Osteocyte (in vitro differentiated cells): ENCODE results near the gene TMC3. TPM values are rescaled to one million over a fixed set of nuclear protein-coding genes. Genes with fewer than 3 reads are reported as not detected.

ENCODE experiments used
- DNase-seq: peaks from one replicate; pipeline ENCODE4 v3.0.0; 2021; ENCODE audit warnings: mixed read lengths; ENCODE audit not compliant: unreplicated experiment; ENCODE audit errors: extremely low spot score
- H3K27ac Mint-ChIP-seq: one replicate; pipeline ENCODE4 v1.8.0; 2021; ENCODE audit warnings: mild to moderate bottlenecking, mixed read lengths; ENCODE audit not compliant: unreplicated experiment
- H3K27me3 Mint-ChIP-seq: one replicate; pipeline ENCODE4 v1.8.0; 2021; ENCODE audit warnings: mixed read lengths; ENCODE audit not compliant: unreplicated experiment
- H3K36me3 Mint-ChIP-seq: one replicate; pipeline ENCODE4 v1.8.0; 2021; ENCODE audit warnings: mixed read lengths; ENCODE audit not compliant: unreplicated experiment
- H3K4me1 Mint-ChIP-seq: one replicate; pipeline ENCODE4 v1.8.0; 2021; ENCODE audit warnings: mixed read lengths; ENCODE audit not compliant: unreplicated experiment
- H3K4me3 Mint-ChIP-seq: one replicate; pipeline ENCODE4 v1.8.0; 2021; ENCODE audit warnings: mild to moderate bottlenecking, moderate library complexity, mixed read lengths; ENCODE audit not compliant: unreplicated experiment
- H3K9me3 Mint-ChIP-seq: one replicate; pipeline ENCODE4 v1.8.0; 2021; ENCODE audit warnings: mixed read lengths; ENCODE audit not compliant: unreplicated experiment
- CTCF ChIP-seq: fragments of 200-600 bp; sonication (generic); IDR thresholded peaks from 2 replicates; pipeline ENCODE4 v1.5.0; 2021; ENCODE audit warnings: antibody characterized with exemption, mild to moderate bottlenecking, moderate library complexity
- total RNA-seq: library from RNA; stranded (reverse); gene quantifications from 2 replicates; pipeline ENCODE4 v1.2.1, GENCODE V29; 2021

TMC3 gene
- total RNA-seq, 1 donor from 2014 or later = not detected

- Mint-ChIP-seq H3K4me1 (no peaks in the 10 kb centered on the region), H3K4me3 (no peak overlapping the region), H3K9me3 (no peaks in the 10 kb centered on the region), H3K27me3 (peaks cover 34% of the 10 kb centered on the region), H3K36me3 (no peaks in the 10 kb centered on the region), H3K27ac (no peak overlapping the region)
- no peak for TF ChIP-seq CTCF
- DNase-seq = no peak
Observed at GRCh38 chr15:81372575-81372974, 1.4 kb downstream of the TMC3 start.

GRCh38 chr15:81363718-81364500 lies 10.1 kb downstream of the TMC3 start:
- no peaks in the 10 kb centered on the region for H3K4me1 Mint-ChIP-seq
- H3K4me3 Mint-ChIP-seq = no peak overlapping the region
- no peaks in the 10 kb centered on the region for H3K36me3 Mint-ChIP-seq
- DNase-seq = no peak
- no peak for TF ChIP-seq CTCF
- no peaks in the 10 kb centered on the region for H3K9me3 Mint-ChIP-seq
- H3K27ac Mint-ChIP-seq = no peak overlapping the region
- H3K27me3 Mint-ChIP-seq = peaks cover 24% of the 10 kb centered on the region

GRCh38 chr15:81363276-81363675 lies 10.7 kb downstream of the TMC3 start:
- H3K27me3 Mint-ChIP-seq = peaks cover 25% of the 10 kb centered on the region
- no peak for DNase-seq
- no peaks in the 10 kb centered on the region for H3K4me1 Mint-ChIP-seq
- no peaks in the 10 kb centered on the region for H3K9me3 Mint-ChIP-seq
- H3K4me3 Mint-ChIP-seq = no peak overlapping the region
- H3K36me3 Mint-ChIP-seq = no peaks in the 10 kb centered on the region
- no peak overlapping the region for H3K27ac Mint-ChIP-seq
- TF ChIP-seq CTCF = no peak

- no peaks in the 10 kb centered on the region for H3K9me3 Mint-ChIP-seq
Observed at GRCh38 chr15:81362790-81363189, 11.2 kb downstream of the TMC3 start.

More at GRCh38 chr15:81362790-81363189, 11.2 kb downstream of the TMC3 start:
- H3K4me1 Mint-ChIP-seq = no peaks in the 10 kb centered on the region
- no peak overlapping the region for H3K4me3 Mint-ChIP-seq
- H3K27ac Mint-ChIP-seq = no peak overlapping the region
- H3K36me3 Mint-ChIP-seq = no peaks in the 10 kb centered on the region
- no peak for DNase-seq
- H3K27me3 Mint-ChIP-seq = peaks cover 27% of the 10 kb centered on the region
- TF ChIP-seq CTCF = no peak
